Right lobe of liver (tissue), 6 donors: ENCODE measurements around the gene SPECC1L. TPM values are rescaled to one million over a fixed set of nuclear protein-coding genes. Genes with fewer than 3 reads are reported as not detected.

Source experiments
- ATAC-seq, 4 donors: fragments of 200-7000 bp; cut with Tn5 transposase; one replicate each; pipeline ENCODE4 v1.9.1; 2020; ENCODE audit warnings: mild to moderate bottlenecking in 4 of 4, moderate library complexity in 4 of 4
- DNase-seq, 3 donors: peaks; one replicate each; pipeline ENCODE4 v3.0.0-alpha.2; 2020
- H3K27ac ChIP-seq, 3 donors: fragments of 200-600 bp; one replicate each; pipeline ENCODE4 v1.8.0; 2022
- H3K27me3 ChIP-seq, 2 donors: fragments of 200-600 bp; one replicate each; pipeline ENCODE4 v1.8.0; 2022
- H3K36me3 ChIP-seq, 4 donors: fragments of 200-600 bp; sonication (generic) in 1 of 4; one replicate each; pipeline versions ENCODE4 v1.5.1 to v1.8.0; 2017 to 2022; ENCODE audit warnings: control low read depth in 1 of 4
- H3K4me1 ChIP-seq, 4 donors: fragments of 200-600 bp; sonication (generic) in 1 of 4; one replicate each; pipeline versions ENCODE4 v1.5.1 to v1.8.0; 2017 to 2022; ENCODE audit warnings: control low read depth in 1 of 4
- H3K4me3 ChIP-seq, 3 donors: fragments of 200-600 bp; one replicate each; pipeline ENCODE4 v1.8.0; 2022
- H3K9me3 ChIP-seq, 4 donors: fragments of 200-600 bp; sonication (generic) in 1 of 4; one replicate each; pipeline versions ENCODE4 v1.5.1 to v1.8.0; 2017 to 2022; ENCODE audit warnings: control low read depth in 1 of 4
- POLR2A ChIP-seq: fragments of 450-650 bp; IDR thresholded peaks from one replicate; pipeline ENCODE4 v1.6.1; 2017; ENCODE audit warnings: antibody characterized with exemption, mild to moderate bottlenecking
- WGBS: methylation state at CpG from one replicate; pipeline ENCODE4 v1.1.6; 2018; ENCODE audit warnings: low coverage, low lambda C conversion rate; ENCODE audit not compliant: insufficient coverage; ENCODE audit errors: missing lambda C conversion rate; 5-methylcytosine and 5-hydroxymethylcytosine counted together
- intact Hi-C, 2 donors: fragments of 100-400 bp; cut with DNase I; formaldehyde crosslinking; loops; one replicate each; pipeline versions ENCODE4 v1.11.2 to v1.14.1; 2022
- total RNA-seq, 6 experiments: library from RNA; depleted of rRNA in 2 of 6; stranded (reverse); fragments of >200 nt in 2 of 6; fragmentation: NEBNext Ultra II Directional in 3 of 6; extraction: Animal tissue kit (Norgen Biotek cat#: 25700) in 3 of 6; gene quantifications; one replicate each; pipeline versions ENCODE4 v1.1.0 to v1.2.4, GENCODE V29; 2016 to 2023
- TF ChIP-seq, protein P1 (sequence below), 4 donors: fragments of 200-600 bp in 3 of 4; fragments of 450-650 bp in 1 of 4; IDR thresholded peaks; one replicate each; pipeline versions ENCODE4 v1.5.1 to v1.8.0; 2016 to 2022; ENCODE audit warnings: antibody characterized with exemption in 4 of 4, mild to moderate bottlenecking in 2 of 4
- donor health status: DM: no; HTN: yes; CAD: no.
- donor health status: DM: no; HTN: no; CAD: no.
- donor health status: DM: no; HTN: no; CAD: no.
- donor health status: DM: no; HTN: yes; CAD: no.
- donor health status: DM: no; HTN: yes; CAD: no.

SPECC1L gene
- total RNA-seq, 6 experiments from 2014 or later = 16.3 to 26.4 (median 24.2) TPM

DNA sequence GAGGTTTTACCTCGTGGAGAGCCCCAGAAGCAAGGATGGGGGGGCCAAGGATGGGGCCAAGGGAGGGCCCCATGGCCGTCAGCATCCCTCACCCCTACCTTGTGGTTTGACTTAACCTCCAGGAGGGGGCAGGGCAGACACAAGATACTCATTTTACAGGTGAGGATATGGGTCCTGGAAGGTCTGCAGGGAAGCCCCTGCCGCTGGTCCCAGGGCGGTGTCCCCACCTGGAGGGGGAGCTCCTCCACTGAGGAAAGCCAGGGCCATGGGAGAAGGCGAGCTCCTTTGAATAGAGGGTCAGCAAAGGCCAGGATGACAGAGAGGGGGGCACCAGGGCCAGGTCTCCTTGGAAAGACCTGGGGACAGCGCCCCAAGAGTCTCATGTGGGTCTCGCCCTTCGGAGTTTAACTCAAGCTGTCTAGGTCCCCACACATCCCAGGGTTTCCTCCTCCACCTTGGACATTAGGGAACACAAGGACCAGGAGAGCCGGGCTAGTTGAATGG lies 150.8 kb downstream of the SPECC1L start:
- peak in 1 of 3 donors; percentile 47 for DNase-seq
- Histone ChIP-seq H3K4me1 (peaks cover 0 to 18% (median 0%) of the 10 kb centered on the region in 4 donors), H3K27me3 (no peaks in the 10 kb centered on the region), H3K9me3 (no peaks in the 10 kb centered on the region), H3K4me3 (no peak overlapping the region), H3K36me3 (no peaks in the 10 kb centered on the region), H3K27ac (no peak overlapping the region)
- intact Hi-C loops = loop anchor here in 1 of 2 donors (10.0 kb wide), 1 partner anchor 63 kb away; no protein-coding TSS in a partner anchor
- 49% methylated on average over 4 of the region's 9 CpGs for WGBS
- TF ChIP-seq, protein P1, sequence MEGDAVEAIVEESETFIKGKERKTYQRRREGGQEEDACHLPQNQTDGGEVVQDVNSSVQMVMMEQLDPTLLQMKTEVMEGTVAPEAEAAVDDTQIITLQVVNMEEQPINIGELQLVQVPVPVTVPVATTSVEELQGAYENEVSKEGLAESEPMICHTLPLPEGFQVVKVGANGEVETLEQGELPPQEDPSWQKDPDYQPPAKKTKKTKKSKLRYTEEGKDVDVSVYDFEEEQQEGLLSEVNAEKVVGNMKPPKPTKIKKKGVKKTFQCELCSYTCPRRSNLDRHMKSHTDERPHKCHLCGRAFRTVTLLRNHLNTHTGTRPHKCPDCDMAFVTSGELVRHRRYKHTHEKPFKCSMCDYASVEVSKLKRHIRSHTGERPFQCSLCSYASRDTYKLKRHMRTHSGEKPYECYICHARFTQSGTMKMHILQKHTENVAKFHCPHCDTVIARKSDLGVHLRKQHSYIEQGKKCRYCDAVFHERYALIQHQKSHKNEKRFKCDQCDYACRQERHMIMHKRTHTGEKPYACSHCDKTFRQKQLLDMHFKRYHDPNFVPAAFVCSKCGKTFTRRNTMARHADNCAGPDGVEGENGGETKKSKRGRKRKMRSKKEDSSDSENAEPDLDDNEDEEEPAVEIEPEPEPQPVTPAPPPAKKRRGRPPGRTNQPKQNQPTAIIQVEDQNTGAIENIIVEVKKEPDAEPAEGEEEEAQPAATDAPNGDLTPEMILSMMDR (IDR thresholded peaks at IDR 0.05) = peak; percentile 16 to 37 (median 24)
- no peak for TF ChIP-seq POLR2A
- ATAC-seq = no peak

DNA sequence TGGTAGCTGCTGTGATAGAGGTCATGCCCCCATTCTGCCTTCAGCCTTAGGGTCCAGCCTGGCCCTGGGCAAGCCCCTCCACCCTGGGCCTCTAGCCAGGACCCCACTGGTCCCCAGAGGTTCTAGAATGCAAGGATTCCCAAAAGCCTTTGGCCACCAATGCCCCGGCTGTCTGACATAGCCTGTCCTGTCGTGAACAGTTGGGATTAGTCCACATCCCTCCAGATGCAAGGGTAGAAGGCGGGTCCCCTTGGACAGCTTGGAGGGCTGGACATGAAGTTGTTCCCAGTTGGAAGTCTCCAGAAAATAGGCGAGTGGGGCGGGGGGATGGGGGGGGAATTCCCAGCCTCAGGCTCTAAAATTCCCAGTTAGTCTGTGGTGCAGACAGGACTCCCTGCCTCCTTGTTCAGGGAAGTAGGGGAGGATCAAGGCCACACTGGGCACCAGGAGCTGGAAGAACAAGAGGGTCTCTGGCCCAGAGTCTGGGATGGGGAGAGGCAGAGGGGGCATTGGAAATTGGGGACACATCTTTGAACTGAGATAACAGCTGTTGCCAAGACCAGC lies 151.6 kb downstream of the SPECC1L start:
- DNase-seq = peak in 1 of 3 donors; percentile 44
- intact Hi-C loops = loop anchor here in 1 of 2 donors (10.0 kb wide), 1 partner anchor 63 kb away; no protein-coding TSS in a partner anchor
- H3K27ac ChIP-seq = no peak overlapping the region
- no peaks in the 10 kb centered on the region for H3K9me3 ChIP-seq
- H3K4me1 ChIP-seq = peaks cover 0 to 18% (median 0%) of the 10 kb centered on the region in 4 donors
- H3K36me3 ChIP-seq = no peaks in the 10 kb centered on the region
- H3K27me3 ChIP-seq = no peaks in the 10 kb centered on the region
- ATAC-seq = no peak
- WGBS = 37% methylated on average over 3 of the region's 5 CpGs
- TF ChIP-seq, protein P1 (IDR thresholded peaks at IDR 0.05) = no peak
- no peak for TF ChIP-seq POLR2A
- H3K4me3 ChIP-seq = no peak overlapping the region

DNA sequence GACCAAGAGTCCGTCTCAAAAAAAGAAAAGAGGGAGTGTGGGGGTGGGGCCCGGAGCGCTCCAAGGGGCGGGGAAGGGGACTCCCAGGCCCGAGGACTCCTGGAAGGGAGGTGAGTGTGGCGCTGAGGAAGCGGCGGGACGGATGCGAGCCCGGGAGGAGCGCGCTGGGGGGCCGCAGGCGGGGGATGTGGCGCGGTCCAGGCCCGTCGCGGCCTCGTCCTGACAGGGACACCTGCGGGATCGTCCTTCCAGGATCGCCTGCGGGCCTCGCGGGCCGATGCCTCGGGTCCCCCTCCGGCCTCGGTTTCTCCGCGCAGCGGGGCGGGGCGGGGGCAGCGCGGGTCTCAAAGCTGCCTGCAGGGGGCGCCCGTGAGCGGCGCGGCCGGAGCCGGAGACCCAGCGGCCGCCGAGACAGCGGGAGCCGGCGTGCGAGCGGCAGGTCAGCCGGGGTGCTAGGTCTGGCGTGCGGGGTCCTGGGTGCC lies 152.9 kb downstream of the SPECC1L start:
- peaks cover 0 to 18% (median 0%) of the 10 kb centered on the region in 4 donors for H3K4me1 ChIP-seq
- intact Hi-C loops = loop anchor here in 1 of 2 donors (10.0 kb wide), 1 partner anchor 61 kb away; no protein-coding TSS in a partner anchor
- H3K36me3 ChIP-seq = no peaks in the 10 kb centered on the region
- no peak for TF ChIP-seq POLR2A
- TF ChIP-seq, protein P1 (IDR thresholded peaks at IDR 0.05) = peak; percentile 89 to 94 (median 91)
- 1% methylated on average over 11 of the region's 56 CpGs for WGBS
- DNase-seq (peak in 2 of 3 donors; percentile 75), ATAC-seq (peak; percentile 44 to 74 (median 54))
- no peaks in the 10 kb centered on the region for H3K27me3 ChIP-seq
- no peaks in the 10 kb centered on the region for H3K9me3 ChIP-seq
- peak overlapping the region in 2 of 3 donors; percentile 59 to 82 for H3K27ac ChIP-seq
- peak overlapping the region; percentile 58 to 65 (median 59) for H3K4me3 ChIP-seq

DNA sequence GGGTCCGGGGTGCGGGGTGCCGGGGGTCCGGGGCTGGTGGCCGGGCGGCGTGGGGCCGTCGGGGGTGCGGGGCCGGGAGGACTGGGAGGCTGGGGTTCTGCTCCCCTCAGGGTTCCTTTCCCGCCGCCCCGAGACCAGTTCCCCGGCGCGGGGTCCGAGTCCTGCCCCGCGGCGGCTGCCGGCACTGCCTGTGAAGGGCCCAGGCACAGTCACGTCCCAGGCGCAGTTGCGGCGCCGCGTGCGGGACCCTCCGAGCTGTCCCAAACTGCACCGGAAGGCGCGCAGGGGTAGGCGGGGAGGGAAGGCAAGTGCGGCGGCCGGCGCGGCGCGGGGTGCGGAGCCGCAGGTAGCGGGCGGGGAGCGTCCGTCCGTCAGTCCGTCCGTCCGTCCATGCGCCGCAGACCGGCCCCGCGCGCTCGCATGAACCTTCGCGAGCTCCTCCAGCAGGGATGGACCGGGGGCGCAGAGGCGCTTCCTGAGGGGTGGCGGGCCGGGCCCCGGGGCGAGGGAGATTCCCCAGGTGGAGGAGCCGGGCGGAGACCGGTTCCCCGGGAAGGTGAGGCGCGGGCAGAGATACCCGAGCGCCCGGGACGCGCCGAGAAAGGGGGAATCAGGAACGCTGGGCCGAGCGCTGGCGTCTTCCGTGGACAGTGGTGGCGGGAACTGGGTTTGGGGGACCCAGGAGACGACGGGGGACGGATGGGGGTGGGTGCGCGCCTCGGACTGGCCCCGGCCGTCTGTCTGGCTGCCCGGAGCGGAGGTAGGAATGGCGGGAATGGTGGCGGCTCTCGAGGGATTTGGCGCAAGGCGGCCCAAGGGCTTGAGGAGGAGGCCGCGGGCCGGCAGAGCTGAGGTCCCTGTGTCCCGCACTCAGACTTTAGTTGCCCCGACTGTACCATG lies 153.6 kb downstream of the SPECC1L start:
- no peaks in the 10 kb centered on the region for H3K36me3 ChIP-seq
- 6% methylated on average over 20 of the region's 105 CpGs for WGBS
- ATAC-seq (peak in 3 of 4 donors; percentile 2 to 15 (median 13)), DNase-seq (peak in 1 of 3 donors; percentile 57)
- no peaks in the 10 kb centered on the region for H3K9me3 ChIP-seq
- intact Hi-C loops = loop anchor here in 1 of 2 donors (10.0 kb wide), 1 partner anchor 61 kb away; no protein-coding TSS in a partner anchor
- no peaks in the 10 kb centered on the region for H3K27me3 ChIP-seq
- H3K4me3 ChIP-seq = peak overlapping the region; percentile 58 to 65 (median 59)
- peaks cover 0 to 19% (median 0%) of the 10 kb centered on the region in 4 donors for H3K4me1 ChIP-seq
- TF ChIP-seq, protein P1 (IDR thresholded peaks at IDR 0.05) = no peak
- TF ChIP-seq POLR2A = no peak
- peak overlapping the region; percentile 36 to 82 (median 59) for H3K27ac ChIP-seq
